GM13977 (cell line): ENCODE data around the gene PCSK2.

Experiments
- DNase-seq: peaks from one replicate; pipeline ENCODE4 v3.0.0; 2012; ENCODE audit warnings: low spot score
- in situ Hi-C: fragments of 300-500 bp; cut with MboI; formaldehyde crosslinking; loops from one replicate; pipeline ENCODE4 v1.12.0; 2022; ENCODE audit warnings: low sequenced_read_pairs, low pct_unique_long_range_greater_than_20kb, mixed read lengths, inconsistent platforms; ENCODE audit not compliant: unreplicated experiment
- TF ChIP-seq, protein P1 (sequence below): IDR thresholded peaks from 2 replicates; pipeline ENCODE4 v1.5.1; 2012; ENCODE audit warnings: mild to moderate bottlenecking, control low read depth; ENCODE audit not compliant: insufficient read depth; ENCODE audit errors: extremely low read depth, missing control alignments

The PCSK2 gene, protein sequence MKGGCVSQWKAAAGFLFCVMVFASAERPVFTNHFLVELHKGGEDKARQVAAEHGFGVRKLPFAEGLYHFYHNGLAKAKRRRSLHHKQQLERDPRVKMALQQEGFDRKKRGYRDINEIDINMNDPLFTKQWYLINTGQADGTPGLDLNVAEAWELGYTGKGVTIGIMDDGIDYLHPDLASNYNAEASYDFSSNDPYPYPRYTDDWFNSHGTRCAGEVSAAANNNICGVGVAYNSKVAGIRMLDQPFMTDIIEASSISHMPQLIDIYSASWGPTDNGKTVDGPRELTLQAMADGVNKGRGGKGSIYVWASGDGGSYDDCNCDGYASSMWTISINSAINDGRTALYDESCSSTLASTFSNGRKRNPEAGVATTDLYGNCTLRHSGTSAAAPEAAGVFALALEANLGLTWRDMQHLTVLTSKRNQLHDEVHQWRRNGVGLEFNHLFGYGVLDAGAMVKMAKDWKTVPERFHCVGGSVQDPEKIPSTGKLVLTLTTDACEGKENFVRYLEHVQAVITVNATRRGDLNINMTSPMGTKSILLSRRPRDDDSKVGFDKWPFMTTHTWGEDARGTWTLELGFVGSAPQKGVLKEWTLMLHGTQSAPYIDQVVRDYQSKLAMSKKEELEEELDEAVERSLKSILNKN

DNA sequence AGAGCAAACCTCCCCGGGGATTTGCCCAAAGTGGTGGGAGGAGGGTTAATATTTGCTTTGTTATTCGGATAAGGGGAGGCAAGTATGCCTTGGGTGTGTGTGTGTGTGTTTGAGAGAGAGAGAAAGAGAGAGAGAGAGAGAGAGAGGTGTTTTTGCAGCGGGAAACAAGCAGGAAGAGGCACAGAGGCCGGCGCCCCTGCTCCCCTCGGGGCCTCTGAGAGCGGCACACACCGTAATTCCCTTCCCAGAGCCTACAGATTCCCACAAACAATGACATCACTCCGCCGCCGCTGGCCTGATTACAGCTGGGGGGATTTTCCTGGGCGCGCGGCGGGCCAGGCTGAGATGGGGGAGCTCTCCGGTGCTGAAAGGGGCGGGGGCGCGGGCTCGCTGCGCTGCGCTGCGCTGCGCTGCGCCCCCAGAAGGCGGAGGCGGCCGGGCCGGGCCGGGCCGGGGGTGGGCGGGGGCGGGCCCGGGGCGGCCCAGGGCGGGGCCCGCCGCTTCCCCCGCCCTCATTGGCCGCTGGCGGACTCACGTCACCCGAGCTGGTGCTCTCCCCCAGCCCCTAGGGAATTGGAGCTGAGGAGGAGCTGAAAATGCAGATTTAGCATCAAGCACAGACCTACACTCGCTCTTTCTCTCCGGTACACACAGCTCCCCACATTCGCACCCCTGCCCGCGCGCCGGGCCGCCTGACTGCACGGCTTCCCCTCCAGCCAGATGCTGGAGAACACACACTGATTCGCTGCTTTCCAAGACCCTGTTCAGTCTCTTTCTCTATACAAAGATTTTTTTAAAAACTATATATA is at the start of gene PCSK2:
TSS of gene PCSK2 (plus strand) at position 631 of the 809 bp plus-strand sequence. CDS start 266 bp downstream, outside the sequence.
- DNase-seq, result no peak
- TF ChIP-seq, protein P1, sequence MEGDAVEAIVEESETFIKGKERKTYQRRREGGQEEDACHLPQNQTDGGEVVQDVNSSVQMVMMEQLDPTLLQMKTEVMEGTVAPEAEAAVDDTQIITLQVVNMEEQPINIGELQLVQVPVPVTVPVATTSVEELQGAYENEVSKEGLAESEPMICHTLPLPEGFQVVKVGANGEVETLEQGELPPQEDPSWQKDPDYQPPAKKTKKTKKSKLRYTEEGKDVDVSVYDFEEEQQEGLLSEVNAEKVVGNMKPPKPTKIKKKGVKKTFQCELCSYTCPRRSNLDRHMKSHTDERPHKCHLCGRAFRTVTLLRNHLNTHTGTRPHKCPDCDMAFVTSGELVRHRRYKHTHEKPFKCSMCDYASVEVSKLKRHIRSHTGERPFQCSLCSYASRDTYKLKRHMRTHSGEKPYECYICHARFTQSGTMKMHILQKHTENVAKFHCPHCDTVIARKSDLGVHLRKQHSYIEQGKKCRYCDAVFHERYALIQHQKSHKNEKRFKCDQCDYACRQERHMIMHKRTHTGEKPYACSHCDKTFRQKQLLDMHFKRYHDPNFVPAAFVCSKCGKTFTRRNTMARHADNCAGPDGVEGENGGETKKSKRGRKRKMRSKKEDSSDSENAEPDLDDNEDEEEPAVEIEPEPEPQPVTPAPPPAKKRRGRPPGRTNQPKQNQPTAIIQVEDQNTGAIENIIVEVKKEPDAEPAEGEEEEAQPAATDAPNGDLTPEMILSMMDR, result no peak
- in situ Hi-C loops, result no loop called here

DNA sequence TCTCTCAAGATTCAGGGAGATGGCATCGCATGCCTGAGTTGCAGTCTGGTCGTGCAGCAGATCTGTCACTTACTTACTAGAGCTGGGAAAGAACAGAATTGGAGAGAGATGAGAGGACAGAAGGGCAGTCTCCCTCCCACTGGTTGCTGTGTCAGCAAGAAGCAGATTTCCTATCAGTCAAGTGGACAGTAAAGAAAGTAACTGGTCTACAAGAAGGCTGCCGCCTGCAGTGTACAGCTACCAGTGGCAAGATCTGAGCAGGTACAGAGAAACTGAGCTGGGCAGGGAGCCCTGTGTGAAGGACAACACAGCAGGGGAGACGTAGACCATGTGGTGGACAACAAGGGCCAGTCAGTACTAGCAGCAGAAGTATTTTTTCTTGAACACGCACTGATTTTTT is 49.5 kb upstream of the PCSK2 start:
- TF ChIP-seq, protein P1, result no peak
- DNase-seq, result no peak
- in situ Hi-C loops, result no loop called here

DNA sequence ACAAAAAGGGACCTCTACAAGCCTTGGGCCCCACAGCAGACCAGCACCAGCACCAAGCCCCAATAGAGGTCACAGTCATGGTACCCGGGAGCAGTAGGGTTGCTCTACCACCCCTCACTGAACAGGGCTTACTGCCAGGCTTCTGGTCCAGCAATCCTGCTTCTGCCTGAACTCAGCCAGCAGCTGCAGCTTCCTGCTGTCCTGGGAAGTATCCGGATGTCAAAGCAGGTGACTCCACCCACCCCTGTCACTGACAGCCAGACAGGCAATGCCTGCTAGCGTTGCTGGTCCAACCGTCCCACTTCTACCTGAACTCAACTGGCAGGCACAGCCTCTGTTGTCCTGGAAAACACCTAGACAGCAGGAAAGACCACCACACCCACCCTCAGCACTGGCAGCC is 47.0 kb upstream of the PCSK2 start:
- in situ Hi-C loops, result no loop called here
- no peak for DNase-seq
- TF ChIP-seq, protein P1, result no peak

DNA sequence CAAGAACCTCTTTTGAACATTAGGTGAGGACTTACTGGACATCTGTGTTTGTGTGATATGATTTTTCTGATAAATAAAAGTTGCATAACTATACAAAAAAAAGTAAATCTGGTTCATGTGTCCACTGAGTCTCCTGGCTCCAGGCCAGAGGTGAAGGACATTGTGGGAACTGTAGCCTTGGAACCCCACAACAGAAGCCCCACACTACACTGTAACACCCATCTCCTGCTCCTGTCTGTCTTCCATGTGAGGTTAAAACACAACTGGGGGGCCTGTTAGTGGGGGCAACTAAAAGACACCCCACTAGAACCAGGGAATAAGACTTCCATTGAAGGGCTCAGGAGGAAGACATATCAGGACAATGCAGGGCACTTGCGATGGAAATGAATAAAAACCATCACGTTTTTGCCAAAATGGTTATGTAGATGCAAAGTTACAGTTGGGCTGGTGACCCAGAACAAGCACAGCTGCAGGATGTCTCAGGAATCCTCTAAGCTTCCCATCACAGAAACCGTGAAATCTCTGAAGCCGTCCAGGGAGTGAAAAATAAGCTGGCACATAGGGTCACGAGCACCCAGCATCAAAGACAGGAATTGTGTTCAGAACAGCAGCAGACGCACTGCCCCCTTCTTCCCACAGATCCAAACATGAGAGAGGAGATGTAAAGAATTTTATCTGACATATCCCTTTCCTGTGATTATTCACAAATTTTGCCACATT is 36.7 kb upstream of the PCSK2 start:
- no peak for DNase-seq
- TF ChIP-seq, protein P1, result no peak
- in situ Hi-C loops, result no loop called here

DNA sequence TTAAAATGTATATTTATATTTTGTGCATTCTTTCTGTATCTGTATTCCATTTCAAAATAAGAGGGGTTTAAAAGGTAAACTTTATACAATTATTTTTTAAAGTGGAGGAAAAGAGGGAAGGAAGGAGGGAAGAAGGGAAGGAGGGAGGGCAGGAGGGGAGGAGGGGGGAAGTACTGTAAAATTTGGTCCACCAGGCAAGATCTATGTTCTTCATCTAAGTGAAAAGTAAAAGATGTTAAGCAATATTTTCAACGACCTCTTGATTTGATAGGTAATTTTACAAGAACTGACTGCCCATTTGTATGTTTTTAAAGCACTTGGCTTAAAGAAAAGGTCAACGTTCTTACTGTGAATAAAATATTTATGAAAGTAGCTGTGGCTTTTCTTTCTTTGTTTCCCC is 29.8 kb upstream of the PCSK2 start:
- TF ChIP-seq, protein P1, result no peak
- DNase-seq, result no peak
- in situ Hi-C loops, result no loop called here

DNA sequence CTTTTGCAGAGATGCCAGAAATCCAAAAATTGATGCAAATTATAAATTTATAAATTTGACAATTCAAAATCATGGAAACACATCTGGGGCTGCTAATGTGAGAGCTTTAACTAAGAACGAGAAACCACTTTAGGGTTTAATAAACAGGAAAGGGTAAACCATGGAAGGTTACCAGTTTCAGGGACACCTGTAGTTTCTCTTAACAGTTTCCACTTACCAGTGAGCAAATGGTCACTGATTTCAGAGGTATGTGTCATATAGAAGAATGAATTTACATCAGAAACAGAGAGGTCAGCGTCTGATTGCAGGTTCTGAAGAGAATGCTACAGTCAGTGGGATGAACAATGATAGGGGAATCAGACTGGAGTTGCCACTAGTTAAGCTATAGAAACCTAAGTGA is 24.8 kb upstream of the PCSK2 start:
- in situ Hi-C loops, result no loop called here
- TF ChIP-seq, protein P1, result no peak
- DNase-seq, result no peak
